NB4 (cell line): ENCODE results near the gene ZFP36L1.
A peak's percentile ranks its signal among the peaks of the same experiment; 100 is the strongest.

Experiments
- DNase-seq: peaks from one replicate; pipeline ENCODE4 v3.0.0; 2010; ENCODE audit warnings: low read depth
- H3K4me3 ChIP-seq: one replicate; pipeline ENCODE4 v1.5.1; 2011; ENCODE audit warnings: mild to moderate bottlenecking, low read depth, low read length, moderate library complexity
- MYC ChIP-seq: IDR thresholded peaks from 2 replicates; pipeline ENCODE4 v1.6.1; 2011; ENCODE audit warnings: low read depth, low read length
- POLR2A ChIP-seq: IDR thresholded peaks from 2 replicates; pipeline ENCODE4 v1.6.1; 2011; ENCODE audit warnings: mild to moderate bottlenecking; ENCODE audit not compliant: insufficient read length; ENCODE audit errors: extremely low read depth
- TF ChIP-seq, protein P1 (sequence below): IDR thresholded peaks from 2 replicates; pipeline ENCODE4 v1.6.1; 2011; ENCODE audit warnings: low read depth, low read length
- TF ChIP-seq, protein P2 (sequence below): IDR thresholded peaks from one replicate; pipeline ENCODE4 v1.5.1; 2012; ENCODE audit warnings: low read depth, low read length

The ZFP36L1 gene

DNA sequence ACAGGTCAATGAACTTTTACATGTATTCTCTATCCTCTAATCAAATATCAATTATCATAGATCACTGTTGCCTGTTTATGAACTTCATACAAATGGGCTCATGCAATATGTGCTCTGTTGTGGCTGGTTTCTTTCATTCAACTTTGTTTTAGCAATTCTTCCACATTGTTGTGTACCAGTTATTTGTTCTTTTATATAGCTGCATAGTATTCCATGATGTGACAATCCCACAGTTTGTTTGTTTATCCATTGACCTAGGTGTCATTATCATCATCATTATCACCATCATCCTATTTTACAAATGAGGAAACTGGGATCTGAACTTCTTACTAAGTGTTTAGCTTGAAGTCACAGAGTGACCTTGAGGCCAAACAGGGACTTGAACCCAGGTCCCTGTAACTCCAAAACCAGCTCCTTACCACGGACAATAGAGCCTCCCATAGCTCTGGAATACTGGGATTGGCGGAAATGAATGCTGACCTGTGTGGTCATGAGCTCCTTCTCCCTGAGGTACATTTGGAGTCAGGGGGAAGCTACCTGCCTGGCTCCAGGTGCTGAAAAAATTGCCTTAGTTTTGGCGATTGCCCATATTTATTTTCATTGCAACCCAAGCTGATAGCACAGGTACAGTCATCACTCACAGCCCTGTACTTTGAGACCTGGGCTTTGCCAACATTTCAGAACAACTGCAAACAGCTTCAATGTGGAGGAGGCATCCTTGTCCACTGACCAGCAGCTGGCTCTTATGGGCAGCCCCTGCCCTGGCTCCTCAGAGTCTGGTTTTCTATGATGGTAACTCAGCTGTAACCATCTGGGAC, 9.2 kb downstream of the ZFP36L1 start:
- no peak overlapping the region for H3K4me3 ChIP-seq
- TF ChIP-seq POLR2A (no peak), MYC (no peak)
- TF ChIP-seq, protein P1, sequence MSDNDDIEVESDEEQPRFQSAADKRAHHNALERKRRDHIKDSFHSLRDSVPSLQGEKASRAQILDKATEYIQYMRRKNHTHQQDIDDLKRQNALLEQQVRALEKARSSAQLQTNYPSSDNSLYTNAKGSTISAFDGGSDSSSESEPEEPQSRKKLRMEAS = no peak
- TF ChIP-seq, protein P2, sequence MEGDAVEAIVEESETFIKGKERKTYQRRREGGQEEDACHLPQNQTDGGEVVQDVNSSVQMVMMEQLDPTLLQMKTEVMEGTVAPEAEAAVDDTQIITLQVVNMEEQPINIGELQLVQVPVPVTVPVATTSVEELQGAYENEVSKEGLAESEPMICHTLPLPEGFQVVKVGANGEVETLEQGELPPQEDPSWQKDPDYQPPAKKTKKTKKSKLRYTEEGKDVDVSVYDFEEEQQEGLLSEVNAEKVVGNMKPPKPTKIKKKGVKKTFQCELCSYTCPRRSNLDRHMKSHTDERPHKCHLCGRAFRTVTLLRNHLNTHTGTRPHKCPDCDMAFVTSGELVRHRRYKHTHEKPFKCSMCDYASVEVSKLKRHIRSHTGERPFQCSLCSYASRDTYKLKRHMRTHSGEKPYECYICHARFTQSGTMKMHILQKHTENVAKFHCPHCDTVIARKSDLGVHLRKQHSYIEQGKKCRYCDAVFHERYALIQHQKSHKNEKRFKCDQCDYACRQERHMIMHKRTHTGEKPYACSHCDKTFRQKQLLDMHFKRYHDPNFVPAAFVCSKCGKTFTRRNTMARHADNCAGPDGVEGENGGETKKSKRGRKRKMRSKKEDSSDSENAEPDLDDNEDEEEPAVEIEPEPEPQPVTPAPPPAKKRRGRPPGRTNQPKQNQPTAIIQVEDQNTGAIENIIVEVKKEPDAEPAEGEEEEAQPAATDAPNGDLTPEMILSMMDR = no peak
- no peak for DNase-seq

DNA sequence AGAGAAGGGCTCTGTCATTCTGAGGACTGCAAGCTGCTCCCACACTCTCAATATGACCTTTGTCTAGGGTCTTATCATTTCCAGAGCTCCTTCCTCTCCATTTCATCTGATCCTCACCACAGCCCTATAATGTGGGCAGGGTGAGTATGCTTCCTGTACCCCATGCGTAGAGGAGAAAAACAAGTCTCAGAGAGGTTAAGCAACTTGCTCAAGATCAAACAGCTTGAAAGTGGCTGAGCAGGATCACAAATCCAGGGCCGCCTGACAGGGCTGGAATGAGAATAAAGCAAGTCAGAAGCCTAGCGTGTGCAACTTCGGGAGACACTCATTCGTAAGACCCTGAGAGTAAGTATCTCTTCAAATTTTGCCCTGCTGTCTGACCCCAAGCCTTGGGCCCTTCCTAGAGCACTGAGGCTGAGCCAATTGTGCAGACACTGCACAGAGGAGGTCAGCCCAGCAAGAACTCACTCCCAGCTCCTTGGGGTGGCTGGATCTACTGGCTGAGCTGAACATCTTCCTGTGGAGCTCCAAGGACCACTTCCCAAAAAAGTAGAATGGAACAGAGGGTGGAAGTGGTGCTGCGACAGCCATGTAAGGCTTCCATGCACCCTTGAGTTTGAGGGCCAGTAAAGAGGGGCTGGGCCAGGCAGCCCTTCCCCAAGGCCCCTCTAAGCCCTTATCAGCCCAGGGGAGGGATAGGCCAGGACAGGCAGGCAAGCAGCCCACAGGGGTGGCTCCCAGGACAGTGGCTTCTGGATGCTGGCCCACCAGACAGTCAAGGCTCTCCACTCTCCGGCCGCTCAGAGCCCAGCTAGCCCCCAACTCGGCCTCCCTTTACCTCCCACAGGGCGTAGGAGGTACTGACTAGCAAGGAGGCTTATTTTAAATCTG, 10.5 kb downstream of the ZFP36L1 start:
- TF ChIP-seq POLR2A = no peak
- TF ChIP-seq, protein P1 = no peak
- no peak for TF ChIP-seq MYC
- TF ChIP-seq, protein P2 = no peak

DNA sequence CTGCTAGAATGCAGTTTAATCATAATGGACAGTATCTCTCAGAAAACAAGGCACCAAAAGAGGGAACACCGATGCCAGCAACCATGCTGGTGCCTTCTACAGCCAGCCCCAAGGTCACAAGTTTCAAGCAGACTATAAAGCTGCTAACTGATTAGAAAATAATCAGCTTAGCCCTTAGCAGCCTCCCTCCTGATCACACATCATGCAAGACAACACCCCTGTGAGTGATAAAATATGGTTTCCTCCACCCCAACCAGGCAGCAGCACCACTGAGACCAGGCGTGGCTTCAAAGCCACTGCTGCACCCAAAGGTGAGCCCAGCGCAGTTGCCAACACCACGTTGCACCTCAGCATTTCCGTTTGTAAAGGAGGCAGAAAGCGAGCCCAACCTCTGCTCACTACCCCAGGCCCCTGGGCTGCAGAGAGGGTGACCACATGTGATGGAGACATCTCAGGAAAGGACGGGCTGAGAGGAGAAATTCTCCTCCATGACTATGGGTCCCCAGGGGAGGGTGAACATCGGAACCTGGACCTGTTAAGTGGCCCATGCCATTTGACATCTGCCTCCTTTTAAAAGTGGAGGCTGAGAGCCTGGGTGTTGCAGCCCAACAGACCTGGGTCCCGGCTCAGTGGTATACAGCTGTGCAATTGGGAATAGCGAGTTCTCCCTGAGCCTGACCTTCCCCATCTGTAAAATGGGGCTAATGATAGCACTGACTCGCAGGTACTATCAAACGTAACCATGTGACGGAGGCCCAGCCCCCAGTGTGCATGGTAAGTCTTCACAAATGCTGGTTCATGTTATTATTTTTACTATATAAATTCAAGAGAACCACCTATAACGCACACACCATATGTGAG, 11.5 kb downstream of the ZFP36L1 start:
- no peak overlapping the region for H3K4me3 ChIP-seq
- TF ChIP-seq POLR2A = no peak
- TF ChIP-seq MYC = no peak
- TF ChIP-seq, protein P1 = no peak
- TF ChIP-seq, protein P2 = no peak
- no peak for DNase-seq

More for the DNA sequence above, 10.5 kb downstream of the ZFP36L1 start:
- DNase-seq = no peak
- H3K4me3 ChIP-seq = no peak overlapping the region

DNA sequence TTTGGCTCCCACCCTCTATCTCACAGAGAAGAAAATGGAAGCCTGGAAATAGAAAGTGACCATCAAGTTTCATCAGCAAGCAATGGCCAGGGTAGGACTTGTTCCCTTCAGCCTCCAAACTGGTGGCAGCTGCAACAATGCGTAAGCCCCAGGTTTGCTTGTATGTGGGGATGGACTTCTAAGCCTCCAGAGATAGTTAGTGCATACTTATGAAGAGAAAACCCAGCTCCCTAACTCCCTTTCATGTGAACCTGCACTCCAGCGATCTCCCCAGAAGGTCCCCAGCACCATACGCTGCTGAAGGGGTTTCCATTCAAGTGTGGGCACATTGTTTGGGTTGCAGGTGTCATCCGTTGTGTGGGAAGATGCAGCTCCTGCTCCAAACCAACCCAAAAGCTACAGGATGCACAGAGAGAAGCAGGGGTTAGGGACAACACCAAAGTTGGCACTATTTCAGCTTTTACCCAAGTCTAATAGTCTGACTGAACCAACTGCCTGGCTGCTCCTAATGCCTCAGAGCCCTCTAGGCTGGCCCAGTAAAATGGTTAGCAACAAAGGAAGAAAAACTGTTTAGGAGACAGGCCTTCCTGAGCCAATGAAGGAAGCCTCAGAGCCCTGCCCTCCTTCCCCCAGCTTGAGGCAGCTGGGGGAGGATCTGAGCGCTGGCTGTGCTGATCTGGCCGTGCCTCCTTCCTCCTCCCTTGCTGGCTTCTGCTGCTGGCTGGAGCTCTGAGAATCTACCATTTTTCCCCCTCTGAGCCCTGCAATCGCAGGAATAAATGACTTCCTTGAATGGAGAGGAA, 12.3 kb downstream of the ZFP36L1 start:
- DNase-seq = peak; percentile 65
- H3K4me3 ChIP-seq = no peak overlapping the region
- TF ChIP-seq MYC (no peak), POLR2A (no peak)
- TF ChIP-seq, protein P2 = no peak
- TF ChIP-seq, protein P1 = no peak
